Keratinocyte (primary cell): ENCODE data around the gene SDK1. TPM values are rescaled to one million over a fixed set of nuclear protein-coding genes. Genes with fewer than 3 reads are reported as not detected.

Source experiments
- DNase-seq: peaks from one replicate; pipeline ENCODE4 v3.0.0-alpha.2; 2011; ENCODE audit warnings: low read depth, missing footprints, low spot score
- FAIRE-seq: peaks from 2 replicates; lab custom pipeline; 2011; peaks lifted over from hg19 to GRCh38; lab: Jason Lieb, UNC
- H2AFZ ChIP-seq: 2 replicates; pipeline ENCODE4 v1.6.0; 2012; ENCODE audit warnings: low read length, control low read depth, inconsistent platforms; ENCODE audit not compliant: control insufficient read depth
- H3K27ac ChIP-seq: 2 replicates; pipeline ENCODE4 v1.5.1; 2011; ENCODE audit warnings: low read length; ENCODE audit not compliant: control insufficient read depth, insufficient read depth
- H3K27me3 ChIP-seq: 3 replicates; pipeline ENCODE4 v1.6.0; 2011; ENCODE audit warnings: low read length; ENCODE audit not compliant: control insufficient read depth, insufficient read depth; ENCODE audit errors: extremely low read depth
- H3K36me3 ChIP-seq, 2 experiments: 2 replicates in 1 of 2; 3 replicates in 1 of 2; pipeline ENCODE4 v1.5.1; 2011; ENCODE audit warnings: low read length in 2 of 2, mild to moderate bottlenecking in 1 of 2; ENCODE audit not compliant: control insufficient read depth in 2 of 2, insufficient read depth in 2 of 2; ENCODE audit errors: extremely low read depth in 1 of 2
- H3K4me1 ChIP-seq: 3 replicates; pipeline ENCODE4 v1.5.1; 2011; ENCODE audit warnings: low read length; ENCODE audit not compliant: control insufficient read depth, insufficient read depth; ENCODE audit errors: extremely low read depth
- H3K4me2 ChIP-seq: 3 replicates; pipeline ENCODE4 v1.6.0; 2011; ENCODE audit warnings: low read depth, low read length; ENCODE audit not compliant: control insufficient read depth, insufficient read depth; ENCODE audit errors: extremely low read depth
- H3K4me3 ChIP-seq, 3 experiments: fragments of 200-600 bp in 1 of 3; sonication (generic) in 1 of 3; 2 replicates in 2 of 3; 3 replicates in 1 of 3; pipeline ENCODE4 v1.5.1; 2011 to 2016; ENCODE audit warnings: low read length in 3 of 3, mild to moderate bottlenecking in 3 of 3, control low read depth in 2 of 3, inconsistent platforms in 1 of 3, low read depth in 1 of 3, mixed read lengths in 1 of 3, mixed run types in 1 of 3, moderate library complexity in 1 of 3; ENCODE audit not compliant: control insufficient read depth in 2 of 3, insufficient read depth in 2 of 3; ENCODE audit errors: extremely low read depth in 1 of 3
- H3K79me2 ChIP-seq: 2 replicates; pipeline ENCODE4 v1.6.0; 2012; ENCODE audit warnings: low read length; ENCODE audit not compliant: control insufficient read depth, insufficient read depth
- H3K9ac ChIP-seq: 3 replicates; pipeline ENCODE4 v1.6.0; 2011; ENCODE audit warnings: low read length; ENCODE audit not compliant: control insufficient read depth, insufficient read depth; ENCODE audit errors: extremely low read depth
- H3K9me1 ChIP-seq: 3 replicates; pipeline ENCODE4 v1.6.0; 2011; ENCODE audit warnings: low read length; ENCODE audit not compliant: control insufficient read depth, insufficient read depth; ENCODE audit errors: extremely low read depth
- H3K9me3 ChIP-seq: 2 replicates; pipeline ENCODE4 v1.5.1; 2012; ENCODE audit warnings: low read depth, low read length; ENCODE audit not compliant: control insufficient read depth
- H4K20me1 ChIP-seq: 3 replicates; pipeline ENCODE4 v1.6.0; 2011; ENCODE audit warnings: low read length; ENCODE audit not compliant: control insufficient read depth, insufficient read depth; ENCODE audit errors: extremely low read depth
- CTCF ChIP-seq, 3 experiments: IDR thresholded peaks in 1 of 3; conservative IDR thresholded peaks in 1 of 3; optimal IDR thresholded peaks in 1 of 3; 2 replicates in 2 of 3; 3 replicates in 1 of 3; pipeline versions ENCODE3 to v1.5.1; 2011; ENCODE audit warnings: low read length in 3 of 3, mild to moderate bottlenecking in 3 of 3, moderate library complexity in 2 of 3, control low read depth in 1 of 3, inconsistent platforms in 1 of 3; ENCODE audit not compliant: insufficient read depth in 2 of 3; ENCODE audit errors: extremely low read depth in 1 of 3
- EZH2 ChIP-seq: IDR thresholded peaks from one replicate; pipeline ENCODE4 v1.6.1; 2012; ENCODE audit warnings: inconsistent platforms, mild to moderate bottlenecking, low read length, moderate library complexity
- dilution Hi-C: fragments of 300-500 bp; cut with MboI; formaldehyde crosslinking; loops from one replicate; pipeline ENCODE4 v1.7.0; 2020; ENCODE audit warnings: low sequenced_read_pairs; ENCODE audit not compliant: extremely low pct_ligation_motif_present
- polyA plus RNA-seq, 5 experiments: library from polyadenylated mRNA; depleted of rRNA in 3 of 5; stranded (reverse) in 3 of 5; stranded (forward) in 1 of 5; unstranded in 1 of 5; fragments of >200 nt; gene quantifications; 1 replicate in 1 of 5; 2 replicates in 3 of 5; 3 replicates in 1 of 5; pipeline versions ENCODE4 v1.2.1 to v1.2.3, GENCODE V29; 2011 to 2012; ENCODE audit warnings: missing spikeins in 2 of 5, low read depth in 1 of 5, low replicate concordance in 1 of 5

The SDK1 gene
- polyA plus RNA-seq, 1 donor (not counting 4 experiments of a cell fraction or from before 2014, with no cell fraction given) = 0.66 TPM

- H3K27me3 ChIP-seq = peaks cover 21% of the 10 kb centered on the region
- H3K79me2 ChIP-seq = no peaks in the 10 kb centered on the region
- H3K9ac ChIP-seq = no peak overlapping the region
- no peaks in the 10 kb centered on the region for H3K4me1 ChIP-seq
- no peak for FAIRE-seq
- H3K4me2 ChIP-seq = no peak overlapping the region
- H3K27ac ChIP-seq = no peak overlapping the region
- no peaks in the 10 kb centered on the region for H4K20me1 ChIP-seq
- H3K4me3 ChIP-seq = no peak overlapping the region
- no peak for TF ChIP-seq EZH2
- H3K36me3 ChIP-seq = no peaks in the 10 kb centered on the region
- no peak for DNase-seq
- H3K9me3 ChIP-seq = no peaks in the 10 kb centered on the region
- no peak overlapping the region for H2AFZ ChIP-seq
- H3K9me1 ChIP-seq = no peaks in the 10 kb centered on the region
- dilution Hi-C loops = no loop called here
Observed at GRCh38 chr7:3304131-3304530, 3.1 kb downstream of the SDK1 start.

GRCh38 chr7:3307435-3307834 lies 6.4 kb downstream of the SDK1 start:
- no peak for FAIRE-seq
- no peak overlapping the region for H3K27ac ChIP-seq
- no peaks in the 10 kb centered on the region for H3K36me3 ChIP-seq
- DNase-seq = no peak
- H3K4me2 ChIP-seq = no peak overlapping the region
- peaks cover 7% of the 10 kb centered on the region for H3K27me3 ChIP-seq
- no peak overlapping the region for H3K4me3 ChIP-seq
- TF ChIP-seq CTCF (optimal IDR thresholded peaks at IDR 0.05 in 1 of 3, IDR thresholded peaks at IDR 0.05 in 1 of 3, conservative IDR thresholded peaks at IDR 0.05 in 1 of 3; ENCODE audit: extremely low read depth in 1 of 3, insufficient read depth in 2 of 3, low read length in 3 of 3) = no peak
- no peak for TF ChIP-seq EZH2
- H4K20me1 ChIP-seq = no peaks in the 10 kb centered on the region
- dilution Hi-C loops = no loop called here
- no peak overlapping the region for H3K9ac ChIP-seq
- H2AFZ ChIP-seq = no peak overlapping the region
- H3K9me1 ChIP-seq = no peaks in the 10 kb centered on the region
- no peaks in the 10 kb centered on the region for H3K4me1 ChIP-seq
- H3K9me3 ChIP-seq = no peaks in the 10 kb centered on the region
- no peaks in the 10 kb centered on the region for H3K79me2 ChIP-seq

- TF ChIP-seq EZH2 (no peak), CTCF (optimal IDR thresholded peaks at IDR 0.05 in 1 of 3, IDR thresholded peaks at IDR 0.05 in 1 of 3, conservative IDR thresholded peaks at IDR 0.05 in 1 of 3; ENCODE audit: extremely low read depth in 1 of 3, insufficient read depth in 2 of 3, low read length in 3 of 3) (no peak)
- no peak for FAIRE-seq
- Histone ChIP-seq H3K9me3 (no peaks in the 10 kb centered on the region), H3K27me3 (peaks cover 6% of the 10 kb centered on the region), H2AFZ (no peak overlapping the region), H3K4me2 (no peak overlapping the region), H3K9me1 (no peaks in the 10 kb centered on the region), H3K36me3 (no peaks in the 10 kb centered on the region), H3K27ac (no peak overlapping the region), H4K20me1 (no peaks in the 10 kb centered on the region), H3K9ac (no peak overlapping the region), H3K4me1 (no peaks in the 10 kb centered on the region), H3K79me2 (no peaks in the 10 kb centered on the region), H3K4me3 (no peak overlapping the region)
- DNase-seq = no peak
- dilution Hi-C loops = no loop called here
Observed at GRCh38 chr7:3309140-3309539, 8.1 kb downstream of the SDK1 start.
